ENCODE results near the gene UBE2U. TPM values are rescaled to one million over a fixed set of nuclear protein-coding genes. Genes with fewer than 3 reads are reported as not detected.
"Not testable (repeated sequence)": the region's sequence is repeated elsewhere in the genome, so short reads cannot be mapped to it uniquely, and the experiment has no call there.

UBE2U gene
- total RNA-seq, 1 donor from 2014 or later, result not detected

DNA sequence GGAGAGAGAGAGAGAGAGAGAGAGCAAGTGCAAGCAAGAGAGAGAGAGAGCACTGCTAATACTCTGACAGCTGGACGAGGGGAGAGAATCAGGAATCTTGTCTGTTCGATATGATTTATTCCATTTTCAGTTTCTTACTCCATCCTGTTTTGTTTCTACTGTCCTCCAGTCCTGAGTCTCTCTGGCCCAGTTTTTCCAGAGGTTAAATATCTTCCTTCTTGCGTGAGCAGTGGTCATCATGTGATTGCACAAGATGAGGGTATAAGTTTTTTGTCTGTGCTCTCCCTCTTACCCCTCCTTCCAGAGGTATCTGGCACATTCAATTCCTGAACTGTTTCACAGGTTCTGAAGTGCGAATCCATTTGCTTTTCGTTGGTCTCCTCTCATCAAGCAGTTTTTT lies 16.8 kb downstream of the UBE2U start:
- no peak for TF ChIP-seq CTCF (conservative IDR thresholded peaks at IDR 0.05)
- Mint-ChIP-seq H3K4me1 (ENCODE audit: unreplicated experiment) (no peaks in the 10 kb centered on the region), H3K27ac (no peak overlapping the region), H3K4me3 (no peak overlapping the region), H3K27me3 (peaks cover 3% of the 10 kb centered on the region), H3K36me3 (no peaks in the 10 kb centered on the region), H3K9me3 (no peaks in the 10 kb centered on the region)
- no peak for DNase-seq (ENCODE audit: extremely low spot score, unreplicated experiment)

- DNase-seq (ENCODE audit: extremely low spot score, unreplicated experiment), result no peak
- H3K4me1 Mint-ChIP-seq (ENCODE audit: unreplicated experiment), result no peaks in the 10 kb centered on the region
- peaks cover 4% of the 10 kb centered on the region for H3K27me3 Mint-ChIP-seq
- no peaks in the 10 kb centered on the region for H3K9me3 Mint-ChIP-seq
- no peak for TF ChIP-seq CTCF (conservative IDR thresholded peaks at IDR 0.05)
- H3K36me3 Mint-ChIP-seq, result no peaks in the 10 kb centered on the region
- no peak overlapping the region for H3K27ac Mint-ChIP-seq
- H3K4me3 Mint-ChIP-seq, result no peak overlapping the region
Observed at GRCh38 chr1:64223329-64224151, 20.1 kb downstream of the UBE2U start.

- DNase-seq (ENCODE audit: extremely low spot score, unreplicated experiment); H3K36me3 Mint-ChIP-seq; H3K9me3 Mint-ChIP-seq; H3K27ac Mint-ChIP-seq; H3K4me3 Mint-ChIP-seq; H3K27me3 Mint-ChIP-seq; H3K4me1 Mint-ChIP-seq (ENCODE audit: unreplicated experiment): not testable (repeated sequence)
Observed at GRCh38 chr1:64224236-64224635, 20.8 kb downstream of the UBE2U start.

DNA sequence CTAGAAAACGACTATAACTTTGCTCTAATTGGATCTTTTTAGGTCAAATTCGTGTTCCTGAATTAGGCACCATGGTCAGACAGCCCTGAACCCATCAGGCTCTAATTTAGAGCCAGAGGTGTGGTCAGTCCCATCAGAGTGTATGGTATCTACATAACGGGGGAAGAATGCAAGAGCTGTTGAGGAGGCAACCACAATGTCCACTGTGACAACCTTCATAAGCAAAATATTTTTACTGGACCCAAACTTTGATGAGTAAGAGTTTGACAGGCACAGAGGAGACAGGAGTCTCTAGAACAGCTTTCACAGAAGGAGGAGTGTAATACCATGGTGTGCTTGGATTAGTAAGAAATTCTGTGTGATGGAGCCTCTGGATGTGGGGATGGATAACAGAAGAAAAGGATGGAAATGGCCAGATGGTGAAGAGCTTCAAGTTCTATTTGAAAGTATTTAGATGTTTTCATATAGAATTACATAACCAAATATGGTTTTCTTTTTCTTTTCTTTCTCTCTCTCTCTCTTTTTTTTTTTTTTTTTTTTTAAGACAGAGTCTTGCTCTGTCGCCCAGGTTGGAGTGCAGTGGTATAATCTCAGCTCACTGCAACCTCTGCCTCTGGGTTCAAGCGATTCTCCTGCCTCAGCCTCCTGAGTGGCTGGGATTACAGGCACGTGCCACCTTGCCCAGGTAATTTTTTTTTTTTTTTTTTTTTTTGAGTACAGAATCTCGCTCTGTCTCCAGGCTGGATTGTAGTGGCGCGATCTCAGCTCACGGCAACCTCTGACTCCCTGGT lies 24.9 kb downstream of the UBE2U start:
- Mint-ChIP-seq H3K27me3 (peaks cover 12% of the 10 kb centered on the region), H3K4me1 (ENCODE audit: unreplicated experiment) (peaks cover 18% of the 10 kb centered on the region), H3K27ac (no peak overlapping the region), H3K9me3 (no peaks in the 10 kb centered on the region), H3K36me3 (no peaks in the 10 kb centered on the region), H3K4me3 (no peak overlapping the region)
- no peak for DNase-seq (ENCODE audit: extremely low spot score, unreplicated experiment)
- no peak for TF ChIP-seq CTCF (conservative IDR thresholded peaks at IDR 0.05)

DNA sequence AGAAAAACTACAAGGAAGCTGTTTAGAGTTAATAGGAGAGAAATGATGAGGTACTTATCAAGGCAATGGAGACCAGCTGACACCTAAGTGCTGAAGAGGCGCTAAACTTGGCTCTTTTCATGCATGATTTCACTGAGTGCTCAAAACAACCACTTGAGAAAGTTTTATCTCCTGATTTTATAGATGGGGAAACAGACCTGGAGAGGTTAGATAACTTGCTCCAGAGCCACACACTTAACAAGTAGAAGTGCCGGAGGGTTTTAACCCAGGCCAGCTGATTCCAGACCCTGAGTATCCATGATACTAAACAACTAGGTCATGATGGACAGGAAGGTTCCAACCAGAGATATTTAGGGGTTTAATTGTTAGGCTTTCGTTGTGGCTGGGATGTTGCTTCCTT lies 25.9 kb downstream of the UBE2U start:
- Mint-ChIP-seq H3K36me3 (no peaks in the 10 kb centered on the region), H3K27me3 (peaks cover 17% of the 10 kb centered on the region), H3K4me1 (ENCODE audit: unreplicated experiment) (peaks cover 23% of the 10 kb centered on the region)

More for the DNA sequence above, 25.9 kb downstream of the UBE2U start:
- Mint-ChIP-seq H3K27ac (no peak overlapping the region), H3K9me3 (no peaks in the 10 kb centered on the region), H3K4me3 (no peak overlapping the region)
- no peak for TF ChIP-seq CTCF (conservative IDR thresholded peaks at IDR 0.05)
- DNase-seq (ENCODE audit: extremely low spot score, unreplicated experiment), result no peak

Measured in type B pancreatic cell (in vitro differentiated cells).